Keratinocyte (primary cell): ENCODE results near the gene STK32B. TPM values are rescaled to one million over a fixed set of nuclear protein-coding genes. Genes with fewer than 3 reads are reported as not detected.

Experiments used
- DNase-seq: peaks from one replicate; pipeline ENCODE4 v3.0.0-alpha.2; 2011; ENCODE audit warnings: low read depth, missing footprints, low spot score
- FAIRE-seq: peaks from 2 replicates; lab custom pipeline; 2011; peaks lifted over from hg19 to GRCh38; lab: Jason Lieb, UNC
- H2AFZ ChIP-seq: 2 replicates; pipeline ENCODE4 v1.6.0; 2012; ENCODE audit warnings: low read length, control low read depth, inconsistent platforms; ENCODE audit not compliant: control insufficient read depth
- H3K27ac ChIP-seq: 2 replicates; pipeline ENCODE4 v1.5.1; 2011; ENCODE audit warnings: low read length; ENCODE audit not compliant: control insufficient read depth, insufficient read depth
- H3K27me3 ChIP-seq: 3 replicates; pipeline ENCODE4 v1.6.0; 2011; ENCODE audit warnings: low read length; ENCODE audit not compliant: control insufficient read depth, insufficient read depth; ENCODE audit errors: extremely low read depth
- H3K36me3 ChIP-seq, 2 experiments: 2 replicates in 1 of 2; 3 replicates in 1 of 2; pipeline ENCODE4 v1.5.1; 2011; ENCODE audit warnings: low read length in 2 of 2, mild to moderate bottlenecking in 1 of 2; ENCODE audit not compliant: control insufficient read depth in 2 of 2, insufficient read depth in 2 of 2; ENCODE audit errors: extremely low read depth in 1 of 2
- H3K4me1 ChIP-seq: 3 replicates; pipeline ENCODE4 v1.5.1; 2011; ENCODE audit warnings: low read length; ENCODE audit not compliant: control insufficient read depth, insufficient read depth; ENCODE audit errors: extremely low read depth
- H3K4me2 ChIP-seq: 3 replicates; pipeline ENCODE4 v1.6.0; 2011; ENCODE audit warnings: low read depth, low read length; ENCODE audit not compliant: control insufficient read depth, insufficient read depth; ENCODE audit errors: extremely low read depth
- H3K4me3 ChIP-seq, 3 experiments: fragments of 200-600 bp in 1 of 3; sonication (generic) in 1 of 3; 2 replicates in 2 of 3; 3 replicates in 1 of 3; pipeline ENCODE4 v1.5.1; 2011 to 2016; ENCODE audit warnings: low read length in 3 of 3, mild to moderate bottlenecking in 3 of 3, control low read depth in 2 of 3, inconsistent platforms in 1 of 3, low read depth in 1 of 3, mixed read lengths in 1 of 3, mixed run types in 1 of 3, moderate library complexity in 1 of 3; ENCODE audit not compliant: control insufficient read depth in 2 of 3, insufficient read depth in 2 of 3; ENCODE audit errors: extremely low read depth in 1 of 3
- H3K79me2 ChIP-seq: 2 replicates; pipeline ENCODE4 v1.6.0; 2012; ENCODE audit warnings: low read length; ENCODE audit not compliant: control insufficient read depth, insufficient read depth
- H3K9ac ChIP-seq: 3 replicates; pipeline ENCODE4 v1.6.0; 2011; ENCODE audit warnings: low read length; ENCODE audit not compliant: control insufficient read depth, insufficient read depth; ENCODE audit errors: extremely low read depth
- H3K9me1 ChIP-seq: 3 replicates; pipeline ENCODE4 v1.6.0; 2011; ENCODE audit warnings: low read length; ENCODE audit not compliant: control insufficient read depth, insufficient read depth; ENCODE audit errors: extremely low read depth
- H3K9me3 ChIP-seq: 2 replicates; pipeline ENCODE4 v1.5.1; 2012; ENCODE audit warnings: low read depth, low read length; ENCODE audit not compliant: control insufficient read depth
- H4K20me1 ChIP-seq: 3 replicates; pipeline ENCODE4 v1.6.0; 2011; ENCODE audit warnings: low read length; ENCODE audit not compliant: control insufficient read depth, insufficient read depth; ENCODE audit errors: extremely low read depth
- CTCF ChIP-seq, 3 experiments: IDR thresholded peaks in 1 of 3; conservative IDR thresholded peaks in 1 of 3; optimal IDR thresholded peaks in 1 of 3; 2 replicates in 2 of 3; 3 replicates in 1 of 3; pipeline versions ENCODE3 to v1.5.1; 2011; ENCODE audit warnings: low read length in 3 of 3, mild to moderate bottlenecking in 3 of 3, moderate library complexity in 2 of 3, control low read depth in 1 of 3, inconsistent platforms in 1 of 3; ENCODE audit not compliant: insufficient read depth in 2 of 3; ENCODE audit errors: extremely low read depth in 1 of 3
- EZH2 ChIP-seq: IDR thresholded peaks from one replicate; pipeline ENCODE4 v1.6.1; 2012; ENCODE audit warnings: inconsistent platforms, mild to moderate bottlenecking, low read length, moderate library complexity
- dilution Hi-C: fragments of 300-500 bp; cut with MboI; formaldehyde crosslinking; loops from one replicate; pipeline ENCODE4 v1.7.0; 2020; ENCODE audit warnings: low sequenced_read_pairs; ENCODE audit not compliant: extremely low pct_ligation_motif_present
- polyA plus RNA-seq, 5 experiments: library from polyadenylated mRNA; depleted of rRNA in 3 of 5; stranded (reverse) in 3 of 5; stranded (forward) in 1 of 5; unstranded in 1 of 5; fragments of >200 nt; gene quantifications; 1 replicate in 1 of 5; 2 replicates in 3 of 5; 3 replicates in 1 of 5; pipeline versions ENCODE4 v1.2.1 to v1.2.3, GENCODE V29; 2011 to 2012; ENCODE audit warnings: missing spikeins in 2 of 5, low read depth in 1 of 5, low replicate concordance in 1 of 5

Gene STK32B
- polyA plus RNA-seq, 1 donor (not counting 4 experiments of a cell fraction or from before 2014, with no cell fraction given) = 3.4 TPM

- dilution Hi-C loops = no loop called here
- DNase-seq (no peak), FAIRE-seq (no peak)
- Histone ChIP-seq H3K27ac (no peak overlapping the region), H4K20me1 (no peaks in the 10 kb centered on the region), H3K9me1 (no peaks in the 10 kb centered on the region), H3K9ac (no peak overlapping the region), H2AFZ (no peak overlapping the region), H3K9me3 (no peaks in the 10 kb centered on the region), H3K4me3 (no peak overlapping the region), H3K27me3 (no peaks in the 10 kb centered on the region), H3K79me2 (no peaks in the 10 kb centered on the region), H3K4me1 (peaks cover 14% of the 10 kb centered on the region), H3K4me2 (no peak overlapping the region), H3K36me3 (no peaks in the 10 kb centered on the region)
- TF ChIP-seq EZH2 (no peak), CTCF (optimal IDR thresholded peaks at IDR 0.05 in 1 of 3, IDR thresholded peaks at IDR 0.05 in 1 of 3, conservative IDR thresholded peaks at IDR 0.05 in 1 of 3; ENCODE audit: extremely low read depth in 1 of 3, insufficient read depth in 2 of 3, low read length in 3 of 3) (no peak)
Measured at GRCh38 chr4:5054532-5054931, 3.3 kb downstream of the STK32B start.

GRCh38 chr4:5055411-5055810, 4.1 kb downstream of the STK32B start:
- Histone ChIP-seq H3K79me2 (no peaks in the 10 kb centered on the region), H4K20me1 (no peaks in the 10 kb centered on the region), H3K4me2 (no peak overlapping the region), H3K4me3 (no peak overlapping the region), H3K27ac (no peak overlapping the region), H3K9ac (no peak overlapping the region), H3K4me1 (peaks cover 14% of the 10 kb centered on the region), H3K27me3 (no peaks in the 10 kb centered on the region), H3K9me1 (no peaks in the 10 kb centered on the region), H2AFZ (no peak overlapping the region), H3K36me3 (no peaks in the 10 kb centered on the region), H3K9me3 (no peaks in the 10 kb centered on the region)
- no peak for FAIRE-seq
- dilution Hi-C loops = no loop called here
- TF ChIP-seq EZH2 = no peak
- no peak for TF ChIP-seq CTCF (optimal IDR thresholded peaks at IDR 0.05 in 1 of 3, IDR thresholded peaks at IDR 0.05 in 1 of 3, conservative IDR thresholded peaks at IDR 0.05 in 1 of 3; ENCODE audit: extremely low read depth in 1 of 3, insufficient read depth in 2 of 3, low read length in 3 of 3)
- no peak for DNase-seq
